NCI-H2196 treated with DMSO at 0.1 percent for 48 hours (cell line): Measurements from ENCODE around the gene SMAD6.

ENCODE experiments used
- DNase-seq: peaks from one replicate; lab custom pipeline; 2025; ENCODE audit not compliant: unreplicated experiment; lab: John Stamatoyannopoulos, UW

The SMAD6 gene

GRCh38 chr15:66738595-66738994 lies 36.6 kb downstream of the SMAD6 start:
- no peak for DNase-seq

DNA sequence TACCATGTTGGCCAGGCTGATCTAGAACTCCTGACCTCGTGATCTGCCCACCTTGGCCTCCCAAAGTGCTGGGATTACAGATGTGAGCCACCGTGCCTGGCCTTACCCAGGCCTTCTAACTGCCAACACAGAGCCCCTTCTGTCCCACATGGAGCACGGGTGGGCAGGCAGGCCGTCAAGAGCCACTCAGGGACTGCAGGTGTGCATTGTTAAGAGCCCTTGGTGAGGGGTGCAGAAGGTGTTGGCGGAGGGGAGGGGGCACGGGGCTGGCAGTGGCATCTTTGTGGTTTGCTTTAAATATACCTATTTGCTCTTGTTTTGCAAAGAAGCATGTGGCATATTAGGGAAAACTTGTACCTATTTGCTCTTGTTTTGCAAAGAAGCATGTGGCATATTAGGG lies 37.3 kb downstream of the SMAD6 start:
- no peak for DNase-seq

GRCh38 chr15:66740802-66741201 lies 38.8 kb downstream of the SMAD6 start:
- no peak for DNase-seq

GRCh38 chr15:66741646-66742045 lies 39.6 kb downstream of the SMAD6 start:
- no peak for DNase-seq

DNA sequence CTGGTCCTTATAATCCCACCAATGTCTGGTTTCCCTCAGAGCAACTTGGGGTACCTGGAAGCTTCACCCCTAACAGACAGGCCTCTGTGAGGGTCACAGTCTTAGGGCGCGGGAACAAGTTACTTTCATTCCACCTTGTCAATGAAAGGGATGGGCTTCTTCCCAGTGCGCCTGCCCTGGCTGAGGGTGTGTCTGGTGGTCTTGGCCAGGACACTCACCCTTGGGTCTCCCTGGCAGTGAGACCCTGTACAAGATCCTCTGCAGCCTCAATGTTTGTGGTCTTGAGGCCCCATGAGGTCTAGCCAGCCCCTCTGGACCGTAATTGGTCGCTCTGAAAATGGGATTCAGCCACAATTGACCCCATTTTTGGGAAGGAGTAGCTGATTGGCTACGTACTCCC lies 40.2 kb downstream of the SMAD6 start:
- DNase-seq = no peak

DNA sequence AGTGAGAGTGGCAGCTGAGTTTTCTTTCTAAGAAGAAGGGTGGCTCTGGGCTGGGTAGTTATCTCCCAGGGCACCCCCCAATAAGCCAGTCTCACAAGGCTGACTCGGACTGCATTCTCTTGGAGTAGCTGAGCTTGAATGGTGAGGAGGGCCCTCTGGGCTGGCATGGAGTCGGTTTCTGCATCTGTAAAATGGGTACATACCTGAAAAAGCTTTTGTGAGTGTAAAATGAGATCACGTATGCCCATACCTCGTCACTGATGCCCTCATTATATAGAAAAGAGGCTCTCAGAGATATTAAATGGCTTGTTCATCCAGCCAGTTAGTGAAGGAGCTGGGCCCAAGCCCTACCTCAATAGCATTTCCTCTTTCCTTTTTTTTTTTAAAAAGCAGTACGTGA lies 41.2 kb downstream of the SMAD6 start:
- no peak for DNase-seq

DNA sequence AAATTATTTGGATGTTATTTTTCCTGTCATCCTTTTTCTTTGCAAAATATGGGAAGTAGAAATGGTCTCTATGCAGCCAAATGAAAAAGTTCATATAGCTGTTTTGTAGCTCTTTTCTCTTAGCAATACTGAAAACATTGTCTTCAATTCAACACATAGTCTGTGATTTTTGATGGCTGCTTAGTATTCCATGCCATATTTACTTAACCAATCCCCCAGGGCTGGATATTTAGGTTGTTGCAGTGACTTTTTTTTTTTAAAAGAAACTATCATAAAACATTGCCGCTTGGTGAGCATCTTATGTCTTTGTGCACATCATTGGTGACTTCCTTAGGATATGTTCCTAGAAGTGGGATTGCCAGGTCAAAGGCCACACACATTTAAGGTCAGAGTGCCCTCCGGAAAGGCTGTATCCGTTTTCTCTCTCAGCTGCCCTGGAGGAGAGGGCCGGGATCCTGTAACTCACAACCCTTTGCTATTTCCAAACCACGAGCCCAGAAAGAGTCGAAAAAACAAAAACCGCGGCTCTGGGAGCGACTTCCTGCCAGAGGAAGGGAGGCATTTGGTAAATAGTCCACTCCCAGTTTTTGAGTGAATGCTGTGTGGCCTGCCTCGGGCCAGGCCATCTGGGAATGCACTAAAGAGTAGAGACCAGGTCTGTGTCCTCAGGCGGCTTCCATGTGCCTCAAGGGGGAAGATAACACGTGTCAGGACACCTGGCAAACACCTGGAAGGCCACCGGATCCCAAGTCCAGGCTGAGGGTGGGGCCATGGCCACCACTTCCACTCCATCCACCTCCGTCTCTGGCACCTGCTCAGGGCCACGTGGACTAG lies 41.9 kb downstream of the SMAD6 start:
- no peak for DNase-seq

GRCh38 chr15:66744610-66745279 lies 42.7 kb downstream of the SMAD6 start:
- DNase-seq = no peak

GRCh38 chr15:66745530-66746230 lies 43.6 kb downstream of the SMAD6 start:
- no peak for DNase-seq

DNA sequence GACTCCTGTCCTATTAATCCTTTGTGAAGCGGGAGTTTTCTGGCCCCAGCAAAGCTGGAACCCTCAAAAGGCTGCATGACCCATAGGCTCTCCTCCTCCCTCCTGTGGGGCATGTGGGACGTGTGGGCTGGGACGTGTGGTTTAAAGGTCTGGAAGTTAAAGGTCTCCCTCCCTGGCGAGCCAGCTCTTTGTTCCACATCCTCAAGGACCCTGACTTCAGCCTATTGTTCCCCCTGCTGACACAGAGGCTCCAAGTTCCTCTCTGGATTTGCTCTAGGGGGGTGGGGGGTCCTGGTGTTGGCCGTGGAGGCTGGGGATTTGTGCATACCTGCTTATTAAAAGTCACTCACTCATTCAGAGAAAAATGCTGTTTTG lies 44.2 kb downstream of the SMAD6 start:
- no peak for DNase-seq

- no peak for DNase-seq
Measured at GRCh38 chr15:66747223-66747622, 45.2 kb downstream of the SMAD6 start.

GRCh38 chr15:66747886-66748707 lies 46.1 kb downstream of the SMAD6 start:
- DNase-seq = no peak

GRCh38 chr15:66748708-66749035 lies 46.6 kb downstream of the SMAD6 start:
- no peak for DNase-seq

GRCh38 chr15:66749841-66750575 lies 48.0 kb downstream of the SMAD6 start:
- DNase-seq = no peak

DNA sequence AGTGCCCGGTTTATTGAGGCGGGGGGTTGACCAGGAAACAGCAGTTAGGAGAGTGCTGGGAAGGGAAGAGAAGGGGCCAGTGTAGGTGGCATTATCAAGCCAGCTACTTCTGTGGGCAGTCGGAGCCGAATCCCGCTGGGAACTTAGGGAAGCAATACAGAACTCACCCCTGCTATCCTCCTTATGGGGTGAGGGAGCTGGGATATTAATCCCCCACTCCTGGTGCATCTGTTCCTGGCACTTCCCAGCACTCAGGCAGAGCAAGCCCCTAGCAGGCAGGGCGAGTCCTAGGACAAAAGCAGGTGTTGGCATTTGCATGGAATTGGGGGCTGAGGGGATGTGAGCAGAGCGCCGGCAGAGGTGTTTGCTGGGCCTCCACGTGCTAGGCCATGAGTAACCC lies 48.6 kb downstream of the SMAD6 start:
- no peak for DNase-seq

DNA sequence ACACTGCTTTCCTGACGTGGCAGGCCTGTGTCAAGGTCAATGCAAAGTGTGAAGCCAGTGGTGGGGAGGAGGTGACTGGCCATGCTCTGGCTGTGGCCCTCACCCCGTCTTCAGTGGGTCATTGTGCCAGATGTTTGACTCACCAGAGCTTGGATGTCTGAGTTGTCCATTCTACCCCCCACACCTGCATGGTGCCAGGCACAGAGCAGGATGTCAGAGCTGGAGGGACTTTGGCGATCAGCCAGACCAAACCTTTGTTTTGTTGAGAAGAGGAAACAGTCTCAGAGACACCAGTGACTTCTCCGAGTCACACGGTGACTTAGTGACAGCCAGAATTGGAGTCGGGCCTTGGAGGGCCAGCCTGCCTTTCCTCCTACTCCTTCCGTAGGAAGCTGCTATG lies 49.5 kb downstream of the SMAD6 start:
- no peak for DNase-seq

DNA sequence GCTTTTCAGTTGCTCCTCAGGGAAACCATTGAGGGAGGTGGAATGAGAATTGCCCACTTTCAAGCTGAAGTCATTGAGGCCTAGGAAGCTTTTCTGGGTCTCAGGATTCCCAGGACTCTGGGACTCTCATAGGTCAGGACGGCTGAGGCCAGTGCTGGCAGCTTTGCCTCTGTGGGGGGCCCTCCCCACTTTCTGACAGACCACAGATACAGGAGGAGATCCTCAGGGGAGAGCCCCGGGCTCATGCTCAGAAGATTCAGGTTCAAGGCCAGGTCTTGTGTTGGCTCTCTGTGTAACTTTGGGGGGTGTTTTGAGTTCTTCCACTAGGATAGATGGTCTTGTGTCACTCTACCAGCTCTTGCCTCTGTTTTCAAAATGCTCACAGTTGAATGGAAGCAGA lies 50.0 kb downstream of the SMAD6 start:
- DNase-seq = no peak

DNA sequence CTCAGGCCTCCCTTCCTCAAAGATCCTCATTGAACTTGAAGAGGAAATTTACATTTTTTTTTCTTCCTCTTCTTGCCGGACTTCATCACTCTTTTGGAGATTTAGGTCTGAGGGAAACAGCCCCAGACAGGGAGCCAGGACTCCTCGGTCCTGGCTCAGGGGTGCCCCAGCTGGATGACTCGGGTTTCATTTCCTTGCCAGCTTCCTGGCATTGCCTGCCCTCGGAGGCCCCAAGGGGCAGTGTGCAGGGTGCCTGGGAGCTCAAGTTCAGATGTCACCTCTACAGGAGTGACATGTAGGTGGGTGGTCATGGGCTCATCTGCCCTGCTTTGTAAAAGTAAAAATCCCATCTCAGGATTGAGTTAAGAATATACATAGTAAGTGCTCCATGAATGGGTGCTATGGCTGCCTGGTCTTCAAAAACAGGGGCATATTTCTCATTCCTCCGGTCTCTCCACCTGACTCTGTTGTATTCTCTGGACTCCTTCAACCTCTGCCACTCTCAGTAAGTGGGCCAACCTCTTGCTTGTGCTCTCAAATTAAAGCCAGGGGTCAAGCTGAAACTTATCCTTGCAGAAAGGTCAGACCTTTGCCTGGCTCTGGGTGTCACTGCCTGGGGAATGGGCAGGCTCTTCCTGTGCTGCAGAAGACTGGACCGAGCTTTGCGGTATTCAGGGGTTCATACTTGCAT lies 51.8 kb downstream of the SMAD6 start:
- no peak for DNase-seq

GRCh38 chr15:66754789-66755188 lies 52.8 kb downstream of the SMAD6 start:
- DNase-seq = no peak
